ENCODE results near the gene PRKCA.

DNA sequence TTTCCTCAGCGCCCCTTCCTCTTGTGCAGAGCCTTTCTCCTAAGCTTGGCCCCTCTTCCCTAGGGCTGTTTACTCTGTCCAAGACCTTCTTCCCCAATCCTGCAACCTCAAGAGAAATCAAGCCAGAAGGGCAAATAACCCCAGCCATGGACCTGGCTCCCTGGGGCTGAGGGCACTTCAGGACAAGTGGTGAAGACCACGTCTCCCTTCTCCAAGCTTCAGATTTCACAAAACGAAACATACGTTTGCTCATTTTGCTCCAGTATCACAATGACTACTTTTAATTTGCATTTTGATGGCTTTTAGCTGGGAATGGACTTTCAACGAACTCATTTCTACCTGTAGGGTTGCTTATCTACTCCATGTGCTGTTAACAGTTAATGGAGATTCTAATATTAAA lies 392.7 kb downstream of the PRKCA start:
- TF ChIP-seq CTCF (IDR thresholded peaks at IDR 0.05; ENCODE audit: low read depth, low read length, missing input control) (no peak), REST (IDR thresholded peaks at IDR 0.05) (no peak), SP1 (IDR thresholded peaks at IDR 0.05) (no peak), RAD21 (IDR thresholded peaks at IDR 0.05) (no peak), TAF1 (conservative IDR thresholded peaks at IDR 0.05) (no peak), YY1 (IDR thresholded peaks at IDR 0.05) (no peak), RXRA (IDR thresholded peaks at IDR 0.05) (no peak), GABPA (IDR thresholded peaks at IDR 0.05 in 1 of 2, conservative IDR thresholded peaks at IDR 0.05 in 1 of 2) (no peak)
- TF ChIP-seq, protein P1, sequence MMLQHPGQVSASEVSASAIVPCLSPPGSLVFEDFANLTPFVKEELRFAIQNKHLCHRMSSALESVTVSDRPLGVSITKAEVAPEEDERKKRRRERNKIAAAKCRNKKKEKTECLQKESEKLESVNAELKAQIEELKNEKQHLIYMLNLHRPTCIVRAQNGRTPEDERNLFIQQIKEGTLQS (IDR thresholded peaks at IDR 0.05): no peak
- TF ChIP-seq, protein P2, sequence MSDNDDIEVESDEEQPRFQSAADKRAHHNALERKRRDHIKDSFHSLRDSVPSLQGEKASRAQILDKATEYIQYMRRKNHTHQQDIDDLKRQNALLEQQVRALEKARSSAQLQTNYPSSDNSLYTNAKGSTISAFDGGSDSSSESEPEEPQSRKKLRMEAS (IDR thresholded peaks at IDR 0.05): no peak
- TF ChIP-seq, protein P3, sequence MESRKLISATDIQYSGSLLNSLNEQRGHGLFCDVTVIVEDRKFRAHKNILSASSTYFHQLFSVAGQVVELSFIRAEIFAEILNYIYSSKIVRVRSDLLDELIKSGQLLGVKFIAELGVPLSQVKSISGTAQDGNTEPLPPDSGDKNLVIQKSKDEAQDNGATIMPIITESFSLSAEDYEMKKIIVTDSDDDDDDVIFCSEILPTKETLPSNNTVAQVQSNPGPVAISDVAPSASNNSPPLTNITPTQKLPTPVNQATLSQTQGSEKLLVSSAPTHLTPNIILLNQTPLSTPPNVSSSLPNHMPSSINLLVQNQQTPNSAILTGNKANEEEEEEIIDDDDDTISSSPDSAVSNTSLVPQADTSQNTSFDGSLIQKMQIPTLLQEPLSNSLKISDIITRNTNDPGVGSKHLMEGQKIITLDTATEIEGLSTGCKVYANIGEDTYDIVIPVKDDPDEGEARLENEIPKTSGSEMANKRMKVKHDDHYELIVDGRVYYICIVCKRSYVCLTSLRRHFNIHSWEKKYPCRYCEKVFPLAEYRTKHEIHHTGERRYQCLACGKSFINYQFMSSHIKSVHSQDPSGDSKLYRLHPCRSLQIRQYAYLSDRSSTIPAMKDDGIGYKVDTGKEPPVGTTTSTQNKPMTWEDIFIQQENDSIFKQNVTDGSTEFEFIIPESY (IDR thresholded peaks at IDR 0.05): no peak

All from liver (tissue), 3 donors.